Keratinocyte (primary cell): ENCODE data around the gene STIP1. TPM values are rescaled to one million over a fixed set of nuclear protein-coding genes. Genes with fewer than 3 reads are reported as not detected.

ENCODE experiments used
- DNase-seq: peaks from one replicate; pipeline ENCODE4 v3.0.0-alpha.2; 2011; ENCODE audit warnings: low read depth, missing footprints, low spot score
- FAIRE-seq: peaks from 2 replicates; lab custom pipeline; 2011; peaks lifted over from hg19 to GRCh38; lab: Jason Lieb, UNC
- H2AFZ ChIP-seq: 2 replicates; pipeline ENCODE4 v1.6.0; 2012; ENCODE audit warnings: low read length, control low read depth, inconsistent platforms; ENCODE audit not compliant: control insufficient read depth
- H3K27ac ChIP-seq: 2 replicates; pipeline ENCODE4 v1.5.1; 2011; ENCODE audit warnings: low read length; ENCODE audit not compliant: control insufficient read depth, insufficient read depth
- H3K27me3 ChIP-seq: 3 replicates; pipeline ENCODE4 v1.6.0; 2011; ENCODE audit warnings: low read length; ENCODE audit not compliant: control insufficient read depth, insufficient read depth; ENCODE audit errors: extremely low read depth
- H3K36me3 ChIP-seq, 2 experiments: 2 replicates in 1 of 2; 3 replicates in 1 of 2; pipeline ENCODE4 v1.5.1; 2011; ENCODE audit warnings: low read length in 2 of 2, mild to moderate bottlenecking in 1 of 2; ENCODE audit not compliant: control insufficient read depth in 2 of 2, insufficient read depth in 2 of 2; ENCODE audit errors: extremely low read depth in 1 of 2
- H3K4me1 ChIP-seq: 3 replicates; pipeline ENCODE4 v1.5.1; 2011; ENCODE audit warnings: low read length; ENCODE audit not compliant: control insufficient read depth, insufficient read depth; ENCODE audit errors: extremely low read depth
- H3K4me2 ChIP-seq: 3 replicates; pipeline ENCODE4 v1.6.0; 2011; ENCODE audit warnings: low read depth, low read length; ENCODE audit not compliant: control insufficient read depth, insufficient read depth; ENCODE audit errors: extremely low read depth
- H3K4me3 ChIP-seq, 3 experiments: fragments of 200-600 bp in 1 of 3; sonication (generic) in 1 of 3; 2 replicates in 2 of 3; 3 replicates in 1 of 3; pipeline ENCODE4 v1.5.1; 2011 to 2016; ENCODE audit warnings: low read length in 3 of 3, mild to moderate bottlenecking in 3 of 3, control low read depth in 2 of 3, inconsistent platforms in 1 of 3, low read depth in 1 of 3, mixed read lengths in 1 of 3, mixed run types in 1 of 3, moderate library complexity in 1 of 3; ENCODE audit not compliant: control insufficient read depth in 2 of 3, insufficient read depth in 2 of 3; ENCODE audit errors: extremely low read depth in 1 of 3
- H3K79me2 ChIP-seq: 2 replicates; pipeline ENCODE4 v1.6.0; 2012; ENCODE audit warnings: low read length; ENCODE audit not compliant: control insufficient read depth, insufficient read depth
- H3K9ac ChIP-seq: 3 replicates; pipeline ENCODE4 v1.6.0; 2011; ENCODE audit warnings: low read length; ENCODE audit not compliant: control insufficient read depth, insufficient read depth; ENCODE audit errors: extremely low read depth
- H3K9me1 ChIP-seq: 3 replicates; pipeline ENCODE4 v1.6.0; 2011; ENCODE audit warnings: low read length; ENCODE audit not compliant: control insufficient read depth, insufficient read depth; ENCODE audit errors: extremely low read depth
- H3K9me3 ChIP-seq: 2 replicates; pipeline ENCODE4 v1.5.1; 2012; ENCODE audit warnings: low read depth, low read length; ENCODE audit not compliant: control insufficient read depth
- H4K20me1 ChIP-seq: 3 replicates; pipeline ENCODE4 v1.6.0; 2011; ENCODE audit warnings: low read length; ENCODE audit not compliant: control insufficient read depth, insufficient read depth; ENCODE audit errors: extremely low read depth
- EZH2 ChIP-seq: IDR thresholded peaks from one replicate; pipeline ENCODE4 v1.6.1; 2012; ENCODE audit warnings: inconsistent platforms, mild to moderate bottlenecking, low read length, moderate library complexity
- dilution Hi-C: fragments of 300-500 bp; cut with MboI; formaldehyde crosslinking; loops from one replicate; pipeline ENCODE4 v1.7.0; 2020; ENCODE audit warnings: low sequenced_read_pairs; ENCODE audit not compliant: extremely low pct_ligation_motif_present
- polyA plus RNA-seq, 5 experiments: library from polyadenylated mRNA; depleted of rRNA in 3 of 5; stranded (reverse) in 3 of 5; stranded (forward) in 1 of 5; unstranded in 1 of 5; fragments of >200 nt; gene quantifications; 1 replicate in 1 of 5; 2 replicates in 3 of 5; 3 replicates in 1 of 5; pipeline versions ENCODE4 v1.2.1 to v1.2.3, GENCODE V29; 2011 to 2012; ENCODE audit warnings: missing spikeins in 2 of 5, low read depth in 1 of 5, low replicate concordance in 1 of 5
- TF ChIP-seq, protein P1 (sequence below), 3 experiments: IDR thresholded peaks in 1 of 3; conservative IDR thresholded peaks in 1 of 3; optimal IDR thresholded peaks in 1 of 3; 2 replicates in 2 of 3; 3 replicates in 1 of 3; pipeline versions ENCODE3 to v1.5.1; 2011; ENCODE audit warnings: low read length in 3 of 3, mild to moderate bottlenecking in 3 of 3, moderate library complexity in 2 of 3, control low read depth in 1 of 3, inconsistent platforms in 1 of 3; ENCODE audit not compliant: insufficient read depth in 2 of 3; ENCODE audit errors: extremely low read depth in 1 of 3

The STIP1 gene
- polyA plus RNA-seq, 1 donor (not counting 4 experiments of a cell fraction or from before 2014, with no cell fraction given), result 206 TPM

DNA sequence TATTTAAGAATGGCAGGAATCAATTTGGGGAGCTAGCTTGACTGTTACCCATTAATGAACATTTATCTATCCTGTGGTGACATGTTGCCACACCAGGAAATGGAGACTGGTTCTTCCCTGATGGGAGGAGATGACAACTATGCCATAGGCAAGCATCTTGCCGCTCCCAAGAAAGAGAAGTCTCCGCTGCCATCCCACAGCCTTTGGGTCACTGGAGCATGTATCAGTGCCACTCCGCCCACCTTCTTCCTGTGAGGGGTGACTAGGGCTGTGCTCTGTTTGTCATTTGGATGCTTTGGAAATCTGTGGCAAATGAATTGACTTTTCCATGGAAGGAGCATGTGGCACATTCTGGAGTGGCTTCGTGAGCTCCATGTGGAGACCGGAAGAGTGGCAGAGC lies 6.5 kb downstream of the STIP1 start:
- dilution Hi-C loops, result no loop called here
- H4K20me1 ChIP-seq, result peaks cover 11% of the 10 kb centered on the region
- H3K9me1 ChIP-seq, result no peaks in the 10 kb centered on the region

DNA sequence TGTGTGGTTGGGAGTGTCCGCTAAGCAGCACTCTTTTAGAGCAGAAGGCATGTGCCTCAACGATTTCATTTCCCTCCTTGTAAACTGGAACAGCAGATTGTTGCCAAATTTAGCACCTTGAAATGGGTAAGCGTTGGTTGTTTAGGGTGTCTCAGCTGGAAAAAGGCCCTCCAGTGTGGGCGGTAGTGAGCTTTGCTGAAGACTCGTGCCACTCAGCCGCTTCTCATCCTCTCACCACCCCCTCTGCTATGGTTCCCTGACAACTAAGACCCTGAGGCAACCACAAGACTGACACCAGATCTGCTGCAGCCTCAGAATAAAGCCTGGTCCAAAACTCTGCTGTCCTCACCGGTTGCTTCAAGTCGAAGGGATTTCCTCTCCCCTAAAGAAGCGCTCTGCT lies 10.7 kb downstream of the STIP1 start:
- Histone ChIP-seq H3K79me2 (peaks cover 29% of the 10 kb centered on the region), H3K4me1 (no peaks in the 10 kb centered on the region), H3K4me2 (no peak overlapping the region), H3K27me3 (no peaks in the 10 kb centered on the region), H3K36me3 (peaks cover 44 to 79% of the 10 kb centered on the region in 2 experiments), H2AFZ (no peak overlapping the region), H4K20me1 (peaks cover 4% of the 10 kb centered on the region), H3K9me1 (no peaks in the 10 kb centered on the region), H3K9me3 (no peaks in the 10 kb centered on the region), H3K4me3 (no peak overlapping the region), H3K27ac (no peak overlapping the region), H3K9ac (no peak overlapping the region)
- dilution Hi-C loops, result no loop called here
- TF ChIP-seq, protein P1, sequence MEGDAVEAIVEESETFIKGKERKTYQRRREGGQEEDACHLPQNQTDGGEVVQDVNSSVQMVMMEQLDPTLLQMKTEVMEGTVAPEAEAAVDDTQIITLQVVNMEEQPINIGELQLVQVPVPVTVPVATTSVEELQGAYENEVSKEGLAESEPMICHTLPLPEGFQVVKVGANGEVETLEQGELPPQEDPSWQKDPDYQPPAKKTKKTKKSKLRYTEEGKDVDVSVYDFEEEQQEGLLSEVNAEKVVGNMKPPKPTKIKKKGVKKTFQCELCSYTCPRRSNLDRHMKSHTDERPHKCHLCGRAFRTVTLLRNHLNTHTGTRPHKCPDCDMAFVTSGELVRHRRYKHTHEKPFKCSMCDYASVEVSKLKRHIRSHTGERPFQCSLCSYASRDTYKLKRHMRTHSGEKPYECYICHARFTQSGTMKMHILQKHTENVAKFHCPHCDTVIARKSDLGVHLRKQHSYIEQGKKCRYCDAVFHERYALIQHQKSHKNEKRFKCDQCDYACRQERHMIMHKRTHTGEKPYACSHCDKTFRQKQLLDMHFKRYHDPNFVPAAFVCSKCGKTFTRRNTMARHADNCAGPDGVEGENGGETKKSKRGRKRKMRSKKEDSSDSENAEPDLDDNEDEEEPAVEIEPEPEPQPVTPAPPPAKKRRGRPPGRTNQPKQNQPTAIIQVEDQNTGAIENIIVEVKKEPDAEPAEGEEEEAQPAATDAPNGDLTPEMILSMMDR (optimal IDR thresholded peaks at IDR 0.05 in 1 of 3, IDR thresholded peaks at IDR 0.05 in 1 of 3, conservative IDR thresholded peaks at IDR 0.05 in 1 of 3; ENCODE audit: extremely low read depth in 1 of 3, insufficient read depth in 2 of 3, low read length in 3 of 3), result no peak
- no peak for TF ChIP-seq EZH2
- DNase-seq, result no peak
- no peak for FAIRE-seq

More for the DNA sequence above, 6.5 kb downstream of the STIP1 start:
- Histone ChIP-seq H3K36me3 (peaks cover 35 to 55% of the 10 kb centered on the region in 2 experiments), H3K4me1 (no peaks in the 10 kb centered on the region), H3K9me3 (no peaks in the 10 kb centered on the region), H3K9ac (no peak overlapping the region), H2AFZ (no peak overlapping the region), H3K27me3 (no peaks in the 10 kb centered on the region), H3K4me3 (no peak overlapping the region), H3K27ac (no peak overlapping the region), H3K79me2 (peaks cover 44% of the 10 kb centered on the region), H3K4me2 (no peak overlapping the region)
- TF ChIP-seq EZH2, result no peak
- TF ChIP-seq, protein P1 (optimal IDR thresholded peaks at IDR 0.05 in 1 of 3, IDR thresholded peaks at IDR 0.05 in 1 of 3, conservative IDR thresholded peaks at IDR 0.05 in 1 of 3; ENCODE audit: extremely low read depth in 1 of 3, insufficient read depth in 2 of 3, low read length in 3 of 3), result no peak
- DNase-seq, result no peak
- no peak for FAIRE-seq
